Transverse colon (tissue), 4 donors: ENCODE data around the gene P2RY2. TPM values are rescaled to one million over a fixed set of nuclear protein-coding genes. Genes with fewer than 3 reads are reported as not detected.
A peak's percentile ranks its signal among the peaks of the same experiment; 100 is the strongest.
"Not testable (repeated sequence)": the region's sequence is repeated elsewhere in the genome, so short reads cannot be mapped to it uniquely, and the experiment has no call there.

Experiments
- DNase-seq: peaks from one replicate; pipeline ENCODE4 v3.0.0-alpha.2; 2019
- H3K27ac ChIP-seq, 4 donors: fragments of 200-600 bp; sonication (generic); 2 replicates each; pipeline ENCODE4 v1.5.1; 2016 to 2018; ENCODE audit warnings: inconsistent platforms in 4 of 4
- H3K27me3 ChIP-seq: fragments of 200-600 bp; sonication (generic); 2 replicates; pipeline ENCODE4 v1.5.1; 2017; ENCODE audit warnings: inconsistent platforms
- H3K36me3 ChIP-seq, 4 donors: fragments of 200-600 bp; sonication (generic); 2 replicates each; pipeline ENCODE4 v1.5.1; 2017 to 2019; ENCODE audit warnings: inconsistent platforms in 4 of 4
- H3K4me1 ChIP-seq, 4 donors: fragments of 200-600 bp; sonication (generic); 2 replicates each; pipeline ENCODE4 v1.5.1; 2017 to 2020; ENCODE audit warnings: inconsistent platforms in 4 of 4
- H3K4me3 ChIP-seq, 4 donors: fragments of 200-600 bp; sonication (generic); 1 replicate in 1 of 4; 2 replicates in 3 of 4; pipeline versions ENCODE4 v1.5.1 to v1.6.1; 2017 to 2019; ENCODE audit warnings: inconsistent platforms in 4 of 4
- H3K9me3 ChIP-seq, 2 donors: fragments of 200-600 bp; sonication (generic); 2 replicates each; pipeline ENCODE4 v1.5.1; 2017 to 2019; ENCODE audit warnings: inconsistent platforms in 2 of 2
- CTCF ChIP-seq, 5 experiments: fragments of 200-600 bp in 3 of 5; fragments of 450-650 bp in 2 of 5; sonication (generic) in 3 of 5; IDR thresholded peaks; 1 replicate in 2 of 5; 2 replicates in 3 of 5; pipeline ENCODE4 v1.5.1; 2016 to 2017; ENCODE audit warnings: antibody characterized with exemption in 5 of 5, inconsistent platforms in 3 of 5, mild to moderate bottlenecking in 2 of 5, moderate library complexity in 1 of 5
- EP300 ChIP-seq: sonication (generic); formaldehyde crosslinking; IDR thresholded peaks from one replicate; pipeline ENCODE4 v1.6.1; 2017; ENCODE audit warnings: antibody characterized with exemption, low read depth
- POLR2A ChIP-seq: fragments of 450-650 bp; IDR thresholded peaks from one replicate; pipeline ENCODE4 v1.6.1; 2016; ENCODE audit warnings: antibody characterized with exemption, mild to moderate bottlenecking, moderate library complexity
- POLR2AphosphoS5 ChIP-seq, 3 donors: sonication (generic); formaldehyde crosslinking; IDR thresholded peaks; one replicate each; pipeline ENCODE4 v1.6.1; 2016; ENCODE audit warnings: antibody characterized with exemption in 3 of 3
- WGBS, 2 donors: methylation state at CpG; one replicate each; pipeline ENCODE4 v1.1.5; 2018; ENCODE audit warnings: low coverage in 1 of 2; 5-methylcytosine and 5-hydroxymethylcytosine counted together
- in situ Hi-C, 4 donors: fragments of 200-750 bp; cut with MboI; loops; one replicate each; pipeline versions ENCODE4 v1.15.0 to v1.15.1; 2017; ENCODE audit warnings: low sequenced_read_pairs in 3 of 4, low pct_ligation_motif_present in 1 of 4, low pct_unique_long_range_greater_than_20kb in 1 of 4
- intact Hi-C: fragments of 100-400 bp; cut with DNase I; formaldehyde crosslinking; loops from one replicate; pipeline ENCODE4 v1.15.1; 2023; ENCODE audit warnings: low total_unique reads
- total RNA-seq, 4 donors: library from RNA; depleted of rRNA; stranded (reverse); fragments of >200 nt; gene quantifications; one replicate each; pipeline ENCODE4 v1.1.0, GENCODE V29; 2016

P2RY2 gene
- total RNA-seq, 4 donors from 2014 or later = 8.6 to 21.4 (median 12.6) TPM

- Histone ChIP-seq H3K27me3 (no peaks in the 10 kb centered on the region), H3K27ac (no peak overlapping the region)
Observed at GRCh38 chr11:73229896-73230875, 12.1 kb downstream of the P2RY2 start.

GRCh38 chr11:73230931-73231330 is 12.8 kb downstream of the P2RY2 start:
- Histone ChIP-seq H3K27ac (no peak overlapping the region), H3K36me3 (no peaks in the 10 kb centered on the region), H3K27me3 (no peaks in the 10 kb centered on the region), H3K9me3 (no peaks in the 10 kb centered on the region), H3K4me1 (peaks cover 0 to 12% (median 5%) of the 10 kb centered on the region in 4 donors), H3K4me3 (no peak overlapping the region)
- in situ Hi-C loops (no loop called here), intact Hi-C loops (no loop called here)
- 94 to 100% methylated on average over 1 to 7 of the region's 7 CpGs for WGBS, 2 donors
- peak; percentile 0 for DNase-seq
- TF ChIP-seq EP300 (no peak), POLR2A (no peak), POLR2AphosphoS5 (IDR thresholded peaks at IDR 0.05) (no peak), CTCF (IDR thresholded peaks at IDR 0.05) (no peak)

More at GRCh38 chr11:73229896-73230875, 12.1 kb downstream of the P2RY2 start:
- Histone ChIP-seq H3K4me3 (no peak overlapping the region), H3K9me3 (no peaks in the 10 kb centered on the region), H3K4me1 (peaks cover 0 to 12% (median 5%) of the 10 kb centered on the region in 4 donors), H3K36me3 (no peaks in the 10 kb centered on the region)
- peak; percentile 3 for DNase-seq
- TF ChIP-seq POLR2A (no peak), POLR2AphosphoS5 (IDR thresholded peaks at IDR 0.05) (no peak), CTCF (IDR thresholded peaks at IDR 0.05) (no peak), EP300 (no peak)
- WGBS, 2 donors = 77 to 80% methylated on average over 3 to 16 of the region's 16 CpGs
- intact Hi-C loops (loop anchor here (5.0 kb wide), 1 partner anchor 253 kb away; no protein-coding TSS in a partner anchor), in situ Hi-C loops (no loop called here)

GRCh38 chr11:73232487-73232886 is 14.4 kb downstream of the P2RY2 start:
- H3K27ac ChIP-seq, intact Hi-C loops, in situ Hi-C loops, H3K4me3 ChIP-seq, H3K27me3 ChIP-seq, H3K36me3 ChIP-seq, H3K4me1 ChIP-seq, H3K9me3 ChIP-seq: not testable (repeated sequence)
- WGBS, 2 donors = 96% methylated on average over 7 of the region's 7 CpGs; no CpG with 5 or more reads in 1 of the 2 donors
- DNase-seq = peak; percentile 1

GRCh38 chr11:73233211-73233610 is 15.1 kb downstream of the P2RY2 start:
- in situ Hi-C loops = no loop called here
- H3K9me3 ChIP-seq = no peaks in the 10 kb centered on the region
- no peak overlapping the region for H3K4me3 ChIP-seq
- TF ChIP-seq EP300 (no peak), CTCF (IDR thresholded peaks at IDR 0.05) (no peak), POLR2AphosphoS5 (IDR thresholded peaks at IDR 0.05) (no peak), POLR2A (no peak)
- H3K4me1 ChIP-seq = peaks cover 0 to 6% (median 3%) of the 10 kb centered on the region in 4 donors
- intact Hi-C loops = no loop called here
- H3K27ac ChIP-seq = no peak overlapping the region
- no peaks in the 10 kb centered on the region for H3K36me3 ChIP-seq
- no peaks in the 10 kb centered on the region for H3K27me3 ChIP-seq
- no peak for DNase-seq
